HUDEP-2 (cell line): ENCODE measurements around the gene ART1.

Experiments used
- DNase-seq, 76 experiments: peaks; one replicate each; lab custom pipeline; 2025; ENCODE audit not compliant: unreplicated experiment in 76 of 76; lab: John Stamatoyannopoulos, UW

The ART1 gene

GRCh38 chr11:3709977-3710376 lies 65.0 kb downstream of the ART1 start:
- no peak for DNase-seq

DNA sequence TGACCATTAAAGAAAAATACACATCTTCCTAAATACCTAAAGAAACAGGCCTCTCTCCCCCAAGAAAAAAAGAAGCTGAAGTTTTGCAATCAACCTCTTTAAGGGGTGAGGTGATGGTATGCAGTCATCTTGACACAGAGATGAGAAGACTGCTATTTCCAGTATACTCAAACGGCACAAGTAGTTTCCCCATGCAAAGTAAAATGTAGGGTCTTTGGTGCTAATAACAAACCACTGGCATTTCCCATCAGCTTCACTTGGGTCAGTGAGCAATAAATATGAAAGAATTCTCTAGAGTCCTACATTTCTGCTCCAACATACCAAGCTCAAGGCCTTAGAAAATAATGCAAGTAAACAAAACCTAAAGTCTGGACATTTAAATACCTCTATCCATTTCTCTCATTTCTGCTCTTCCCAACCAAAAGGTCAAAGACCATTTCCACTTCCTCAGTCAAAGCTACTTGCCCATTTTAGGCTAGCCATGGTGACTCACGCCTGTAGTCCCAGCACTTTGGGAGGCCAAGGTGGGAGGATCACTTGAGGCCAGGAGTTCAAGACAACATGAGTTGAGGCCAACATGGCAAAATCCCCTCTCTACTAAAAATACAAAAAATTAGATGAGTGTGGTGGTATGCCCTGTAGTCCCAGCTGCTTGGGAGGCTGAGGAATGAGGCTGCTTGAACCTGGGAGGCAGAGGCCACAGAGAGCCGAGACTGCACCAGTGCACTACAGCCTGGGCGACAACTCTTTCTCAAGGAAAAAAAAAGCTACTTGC lies 65.7 kb downstream of the ART1 start:
- no peak for DNase-seq

DNA sequence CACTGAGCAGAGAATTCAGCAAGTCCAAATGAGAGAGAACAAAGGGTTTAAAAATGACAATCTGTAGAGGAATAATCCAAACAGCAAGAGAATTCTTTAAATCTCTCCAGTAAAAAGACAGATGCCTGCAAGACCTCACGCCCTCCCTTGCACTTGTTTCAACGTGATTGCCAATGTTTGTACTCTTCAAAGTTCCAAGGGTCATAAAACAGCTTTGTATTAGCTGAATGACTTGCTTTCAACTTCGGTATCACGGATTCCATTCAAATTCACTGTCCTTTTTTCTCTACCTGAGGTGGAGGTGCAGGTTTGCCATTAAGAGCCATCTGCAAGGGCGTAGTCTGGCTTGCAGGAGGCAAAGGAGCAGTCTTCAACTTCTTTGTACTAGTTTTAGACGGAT lies 67.3 kb downstream of the ART1 start:
- no peak for DNase-seq
